Activated naive CD8-positive, alpha-beta T cell treated with anti-CD3 and anti-CD28 coated beads, Interleukin-2, amount 50 U/mL, for 16 hours (primary cell): ENCODE results near the gene PHACTR1.
"Not testable (repeated sequence)": the region's sequence is repeated elsewhere in the genome, so short reads cannot be mapped to it uniquely, and the experiment has no call there.

Source experiments
- DNase-seq: peaks from one replicate; pipeline ENCODE4 v3.0.0-alpha.2; 2020; ENCODE audit warnings: low read depth, low spot score

Gene PHACTR1

DNA sequence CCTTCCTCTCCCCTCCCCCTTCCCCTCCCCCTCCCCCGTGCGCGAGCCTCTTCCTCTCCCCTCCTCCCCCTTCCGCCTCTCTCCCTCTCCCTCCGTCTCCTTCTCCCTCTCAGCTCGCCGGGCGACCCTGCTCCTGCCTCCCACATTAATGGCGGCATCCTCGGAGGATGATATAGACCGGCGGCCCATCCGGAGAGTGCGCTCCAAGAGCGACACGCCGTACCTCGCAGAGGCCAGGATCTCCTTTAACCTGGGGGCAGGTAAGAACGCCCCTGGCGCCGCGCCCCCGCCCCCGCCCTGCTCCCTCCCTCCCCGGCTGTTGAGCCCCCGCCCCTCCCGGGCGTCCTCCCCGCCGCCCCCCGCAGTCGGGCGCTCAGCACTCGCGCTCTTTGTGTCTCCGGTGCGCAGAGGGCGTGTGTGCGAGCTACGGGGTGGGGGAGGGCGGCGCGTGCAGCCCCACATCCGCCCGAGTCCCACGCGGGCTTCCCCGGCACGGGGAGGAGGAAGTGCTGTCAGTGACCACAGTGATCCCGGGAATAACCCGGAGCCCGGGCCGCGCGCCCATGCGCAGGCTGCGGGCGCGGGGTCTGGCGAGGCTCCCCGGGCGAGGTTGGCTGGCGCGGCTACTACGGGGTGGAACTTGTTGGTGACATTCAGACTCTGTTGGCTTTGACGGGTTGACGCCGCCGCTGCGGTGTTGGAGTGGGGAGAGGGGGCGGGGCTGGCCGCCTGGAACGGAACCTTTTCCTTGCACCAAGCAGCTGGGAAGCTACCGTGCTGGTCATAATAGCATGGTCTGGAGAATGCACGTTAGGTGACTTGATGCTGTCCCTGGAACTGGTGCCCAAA is 33.2 kb downstream of the PHACTR1 start:
- DNase-seq: no peak

- DNase-seq: no peak
Observed at GRCh38 chr6:12750416-12750815, 33.8 kb downstream of the PHACTR1 start.

- DNase-seq: no peak
Observed at GRCh38 chr6:12751694-12752325, 35.2 kb downstream of the PHACTR1 start.

GRCh38 chr6:12753036-12753435 is 36.5 kb downstream of the PHACTR1 start:
- DNase-seq: no peak

- DNase-seq: no peak
Observed at GRCh38 chr6:12760226-12760625, 43.7 kb downstream of the PHACTR1 start.

GRCh38 chr6:12760911-12761310 is 44.3 kb downstream of the PHACTR1 start:
- no peak for DNase-seq

- no peak for DNase-seq
Observed at GRCh38 chr6:12761376-12762115, 45.0 kb downstream of the PHACTR1 start.

DNA sequence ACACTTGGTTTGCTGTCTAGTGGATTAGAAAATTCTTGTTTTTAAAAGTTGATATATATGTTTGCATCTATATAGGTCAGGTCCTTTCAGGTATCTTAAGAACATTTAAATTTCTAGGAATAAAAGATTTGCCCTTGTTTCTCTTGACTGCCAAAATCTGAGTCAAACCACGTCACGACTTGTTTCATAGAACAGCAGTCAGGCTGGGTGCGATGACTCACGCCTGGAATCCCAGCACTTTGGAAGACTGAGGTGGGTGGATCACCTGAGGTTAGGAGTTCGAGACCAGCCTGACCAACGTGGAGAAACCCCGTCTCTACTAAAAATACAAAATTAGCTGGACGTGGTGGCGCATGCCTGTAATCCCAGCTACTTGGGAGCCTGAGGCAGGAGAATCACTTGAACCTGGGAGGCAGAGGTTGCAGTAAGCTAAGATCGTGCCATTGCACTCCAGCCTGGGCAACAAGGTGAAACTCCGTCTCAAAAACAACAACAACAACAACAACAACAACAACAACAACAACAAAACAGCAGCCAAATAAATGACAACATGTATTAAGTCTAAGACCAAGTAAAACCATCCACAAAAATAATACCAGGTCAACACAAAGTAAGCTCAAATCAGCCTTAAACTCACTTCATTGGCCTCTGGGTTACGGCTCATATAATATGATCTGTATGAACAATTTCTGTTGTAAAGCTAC is 46.3 kb downstream of the PHACTR1 start:
- DNase-seq: not testable (repeated sequence)

GRCh38 chr6:12766365-12766764 is 49.8 kb downstream of the PHACTR1 start:
- no peak for DNase-seq

GRCh38 chr6:12767016-12767415 is 50.4 kb downstream of the PHACTR1 start:
- no peak for DNase-seq

DNA sequence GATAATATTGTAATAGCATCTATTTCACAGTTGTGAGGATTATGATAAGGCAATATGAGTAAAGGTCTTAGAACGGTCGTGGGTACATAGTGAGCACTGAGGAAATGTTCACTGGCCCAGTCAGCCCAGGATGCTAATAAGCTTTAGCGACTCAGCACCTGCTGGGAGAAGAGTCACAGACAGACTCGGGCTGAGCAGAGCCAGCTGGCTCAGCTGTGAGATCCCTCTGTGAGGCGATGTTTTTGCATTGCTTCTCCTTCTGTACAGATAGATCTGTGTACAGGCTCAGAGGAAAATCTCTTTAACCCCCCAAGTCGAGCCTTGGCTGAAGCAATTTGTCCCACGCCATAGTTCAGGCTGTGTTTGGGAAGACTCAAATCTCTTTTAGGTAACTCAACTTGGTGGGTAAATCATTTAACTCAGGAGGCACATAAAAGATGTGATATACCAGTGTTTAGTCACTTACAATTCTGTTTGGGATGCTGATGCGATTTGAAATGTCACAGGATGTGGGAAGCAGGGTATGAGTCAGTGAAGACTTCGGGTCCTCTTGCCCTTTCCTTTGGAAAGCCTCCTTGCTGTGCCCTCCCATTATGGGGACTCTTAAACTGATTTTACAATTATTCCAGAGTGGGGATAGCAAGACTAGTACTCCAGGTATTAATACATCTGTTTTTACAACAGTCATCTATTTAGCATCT is 53.1 kb downstream of the PHACTR1 start:
- DNase-seq: no peak

DNA sequence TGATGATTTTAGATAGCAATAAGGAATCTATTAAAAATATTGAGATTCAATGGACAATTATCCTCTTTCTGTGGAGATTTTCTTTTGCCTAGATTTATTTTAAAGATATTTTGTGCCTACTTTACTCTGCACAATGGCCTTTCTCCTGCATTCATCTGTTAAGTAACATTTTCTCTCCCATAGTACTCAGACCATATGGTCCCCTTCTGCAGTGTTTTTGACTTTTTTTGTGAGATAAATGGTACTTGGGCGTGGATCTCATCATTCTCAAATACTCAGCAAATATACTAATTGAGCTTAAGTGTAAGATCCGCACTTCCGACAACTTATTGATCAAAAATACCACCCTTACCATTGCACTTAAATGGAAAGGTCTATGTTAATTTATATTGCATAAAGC is 55.8 kb downstream of the PHACTR1 start:
- DNase-seq: no peak

DNA sequence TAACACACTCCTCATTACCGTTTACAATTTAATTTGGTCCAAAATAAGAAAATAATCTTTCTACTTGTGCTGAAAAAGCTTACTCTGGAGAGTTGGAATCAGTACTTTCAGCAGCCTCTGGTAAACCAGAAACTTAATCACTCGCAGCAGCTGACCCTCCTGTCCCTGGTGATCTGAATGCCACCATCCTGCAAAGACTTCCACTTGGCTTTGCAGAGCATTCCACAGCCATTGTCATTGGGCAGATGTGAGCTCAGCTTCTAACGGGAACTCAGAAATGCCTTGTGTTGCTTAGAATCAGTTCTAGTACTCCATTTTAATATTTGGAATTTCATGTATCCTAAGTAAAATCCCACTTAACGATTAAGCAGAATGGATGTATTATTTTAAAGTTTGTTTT is 59.7 kb downstream of the PHACTR1 start:
- no peak for DNase-seq

DNA sequence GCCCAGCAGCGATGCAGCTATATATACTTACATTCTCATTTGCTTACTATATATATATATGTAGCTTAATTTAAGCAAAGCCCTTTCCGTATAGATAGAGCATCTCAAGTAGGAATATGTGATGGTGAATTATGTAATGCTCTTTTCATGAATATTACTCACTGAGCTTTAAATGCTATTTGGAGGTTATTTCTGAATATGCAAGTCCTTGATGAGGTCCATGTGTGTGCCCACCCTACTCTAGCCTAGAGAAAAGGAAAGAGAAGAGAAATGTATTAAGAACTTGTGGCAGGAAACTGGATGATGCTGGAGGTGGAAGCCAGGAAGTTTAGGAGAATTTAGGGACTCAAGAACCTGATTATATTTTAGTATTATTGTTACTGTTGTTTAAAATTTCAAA is 63.2 kb downstream of the PHACTR1 start:
- DNase-seq: no peak

- DNase-seq: no peak
Observed at GRCh38 chr6:12782136-12782535, 65.6 kb downstream of the PHACTR1 start.

- no peak for DNase-seq
Observed at GRCh38 chr6:12785301-12785700, 68.7 kb downstream of the PHACTR1 start.

GRCh38 chr6:12785921-12786320 is 69.4 kb downstream of the PHACTR1 start:
- DNase-seq: no peak

- DNase-seq: no peak
Observed at GRCh38 chr6:12791371-12791770, 74.8 kb downstream of the PHACTR1 start.

DNA sequence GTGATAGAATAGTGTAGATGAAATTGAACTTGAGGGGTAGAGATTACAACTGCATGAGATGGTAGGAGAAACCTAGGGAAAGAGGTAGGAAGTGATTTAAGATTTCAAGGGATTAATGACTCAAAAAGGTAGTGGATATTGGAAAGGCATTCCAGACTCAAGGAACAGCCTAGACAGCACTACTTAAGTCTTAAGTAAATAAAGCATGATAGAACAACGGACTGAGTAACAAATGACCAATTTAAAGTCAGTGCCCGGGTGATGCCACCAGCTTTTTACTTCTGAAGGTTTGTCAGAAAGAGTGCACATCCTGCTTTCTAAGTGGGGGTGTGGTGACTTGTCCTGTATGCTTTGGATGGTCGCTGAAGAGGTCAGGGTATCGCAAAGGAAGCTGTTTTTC is 81.8 kb downstream of the PHACTR1 start:
- no peak for DNase-seq

- no peak for DNase-seq
Observed at GRCh38 chr6:12800120-12800519, 83.6 kb downstream of the PHACTR1 start.

GRCh38 chr6:12801141-12801540 is 84.6 kb downstream of the PHACTR1 start:
- DNase-seq: no peak
